NB4 (cell line): ENCODE measurements around the gene ADORA1.

ENCODE experiments used
- CTCF ChIP-seq: IDR thresholded peaks from one replicate; pipeline ENCODE4 v1.5.1; 2012; ENCODE audit warnings: low read depth, low read length
- POLR2A ChIP-seq: IDR thresholded peaks from 2 replicates; pipeline ENCODE4 v1.6.1; 2011; ENCODE audit warnings: mild to moderate bottlenecking; ENCODE audit not compliant: insufficient read length; ENCODE audit errors: extremely low read depth

- TF ChIP-seq CTCF (peak; percentile 60), POLR2A (no peak)
Observed at GRCh38 chr1:203084588-203085527, 42.7 kb upstream of the ADORA1 start.
